Neural progenitor cell (in vitro differentiated cells): Measurements from ENCODE around the gene ASTN2.

Experiments
- EZH2 ChIP-seq: fragments of 200-600 bp; sonication (generic); IDR thresholded peaks from 2 replicates; pipeline ENCODE4 v1.6.1; 2017; ENCODE audit warnings: antibody characterized with exemption, mild to moderate bottlenecking, moderate library complexity
- TF ChIP-seq, protein P1 (sequence below): fragments of 200-600 bp; sonication (generic); IDR thresholded peaks from 2 replicates; pipeline ENCODE4 v1.5.1; 2017; ENCODE audit warnings: antibody characterized with exemption, mild to moderate bottlenecking

GRCh38 chr9:117008876-117009275, 406.0 kb downstream of the ASTN2 start:
- TF ChIP-seq EZH2 = no peak
- TF ChIP-seq, protein P1, sequence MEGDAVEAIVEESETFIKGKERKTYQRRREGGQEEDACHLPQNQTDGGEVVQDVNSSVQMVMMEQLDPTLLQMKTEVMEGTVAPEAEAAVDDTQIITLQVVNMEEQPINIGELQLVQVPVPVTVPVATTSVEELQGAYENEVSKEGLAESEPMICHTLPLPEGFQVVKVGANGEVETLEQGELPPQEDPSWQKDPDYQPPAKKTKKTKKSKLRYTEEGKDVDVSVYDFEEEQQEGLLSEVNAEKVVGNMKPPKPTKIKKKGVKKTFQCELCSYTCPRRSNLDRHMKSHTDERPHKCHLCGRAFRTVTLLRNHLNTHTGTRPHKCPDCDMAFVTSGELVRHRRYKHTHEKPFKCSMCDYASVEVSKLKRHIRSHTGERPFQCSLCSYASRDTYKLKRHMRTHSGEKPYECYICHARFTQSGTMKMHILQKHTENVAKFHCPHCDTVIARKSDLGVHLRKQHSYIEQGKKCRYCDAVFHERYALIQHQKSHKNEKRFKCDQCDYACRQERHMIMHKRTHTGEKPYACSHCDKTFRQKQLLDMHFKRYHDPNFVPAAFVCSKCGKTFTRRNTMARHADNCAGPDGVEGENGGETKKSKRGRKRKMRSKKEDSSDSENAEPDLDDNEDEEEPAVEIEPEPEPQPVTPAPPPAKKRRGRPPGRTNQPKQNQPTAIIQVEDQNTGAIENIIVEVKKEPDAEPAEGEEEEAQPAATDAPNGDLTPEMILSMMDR = no peak
